Measurements from ENCODE around the gene CD2. TPM values are rescaled to one million over a fixed set of nuclear protein-coding genes. Genes with fewer than 3 reads are reported as not detected.

The CD2 gene
- not detected in 2 replicates for total RNA-seq

GRCh38 chr1:116754198-116754977, at the start of gene CD2:
Gene CD2 (plus strand): TSS chr1:116754430. CDS start chr1:116754493, 63 bp downstream.

Other genes starting within 250 kb of the CD2 start
- 14.6 and 16.3 TPM in 2 replicates for gene CD58, start 183.4 kb upstream of the CD2 start, total RNA-seq
- 2.1 and 2.5 TPM in 2 replicates for gene IGSF3, start 86.7 kb upstream of the CD2 start, total RNA-seq
- 55.9 and 59.6 TPM in 2 replicates for gene PTGFRN, start 155.5 kb downstream of the CD2 start, total RNA-seq
- 0.22 and 0.26 TPM in 2 replicates for gene CD101, start 247.3 kb downstream of the CD2 start, total RNA-seq